Esophagus (tissue), 2 donors: ENCODE measurements around the gene ITGA11. TPM values are rescaled to one million over a fixed set of nuclear protein-coding genes. Genes with fewer than 3 reads are reported as not detected.

Experiments
- H3K27ac ChIP-seq, 2 donors: one replicate each; pipeline ENCODE4 v1.5.1; 2013; ENCODE audit warnings: low read depth in 2 of 2, mild to moderate bottlenecking in 2 of 2, inconsistent platforms in 1 of 2, low read length in 1 of 2, moderate library complexity in 1 of 2
- H3K27me3 ChIP-seq, 2 donors: one replicate each; pipeline ENCODE4 v1.6.1; 2013; ENCODE audit warnings: low read length in 2 of 2, control low read depth in 1 of 2, mild to moderate bottlenecking in 1 of 2; ENCODE audit not compliant: insufficient read depth in 2 of 2, control insufficient read depth in 1 of 2
- H3K36me3 ChIP-seq, 2 donors: one replicate each; pipeline ENCODE4 v1.6.1; 2013; ENCODE audit warnings: low read length in 1 of 2; ENCODE audit not compliant: control insufficient read depth in 2 of 2, insufficient read depth in 2 of 2
- H3K4me1 ChIP-seq, 2 donors: one replicate each; pipeline ENCODE4 v1.6.1; 2013; ENCODE audit warnings: low read length in 1 of 2; ENCODE audit not compliant: control insufficient read depth in 2 of 2, insufficient read depth in 2 of 2
- H3K4me3 ChIP-seq, 2 donors: one replicate each; pipeline ENCODE4 v1.5.1; 2013; ENCODE audit warnings: low read length in 2 of 2, mild to moderate bottlenecking in 2 of 2, low read depth in 1 of 2, moderate library complexity in 1 of 2
- H3K9me3 ChIP-seq, 2 donors: one replicate each; pipeline ENCODE4 v1.6.1; 2013; ENCODE audit warnings: mild to moderate bottlenecking in 2 of 2, low read depth in 1 of 2, low read length in 1 of 2, moderate library complexity in 1 of 2; ENCODE audit not compliant: control insufficient read depth in 2 of 2, insufficient read depth in 1 of 2
- WGBS, 2 donors: extraction: QIAGEN DNeasy Blood & Tissue Kit; methylation state at CpG; one replicate each; pipeline ENCODE4 v1.1.7; 2013; 5-methylcytosine and 5-hydroxymethylcytosine counted together
- polyA plus RNA-seq, 2 donors: library from polyadenylated mRNA; stranded (reverse); fragments of 200-250 nt; gene quantifications; one replicate each; pipeline ENCODE4 v1.2.3, GENCODE V29; 2013
- donor health status: healthy with polysubstance abuse.
- donor health status: Bipolar disorder and iron deficiency.

Gene ITGA11
- polyA plus RNA-seq, 2 donors = 0.14 to 0.45 TPM

DNA sequence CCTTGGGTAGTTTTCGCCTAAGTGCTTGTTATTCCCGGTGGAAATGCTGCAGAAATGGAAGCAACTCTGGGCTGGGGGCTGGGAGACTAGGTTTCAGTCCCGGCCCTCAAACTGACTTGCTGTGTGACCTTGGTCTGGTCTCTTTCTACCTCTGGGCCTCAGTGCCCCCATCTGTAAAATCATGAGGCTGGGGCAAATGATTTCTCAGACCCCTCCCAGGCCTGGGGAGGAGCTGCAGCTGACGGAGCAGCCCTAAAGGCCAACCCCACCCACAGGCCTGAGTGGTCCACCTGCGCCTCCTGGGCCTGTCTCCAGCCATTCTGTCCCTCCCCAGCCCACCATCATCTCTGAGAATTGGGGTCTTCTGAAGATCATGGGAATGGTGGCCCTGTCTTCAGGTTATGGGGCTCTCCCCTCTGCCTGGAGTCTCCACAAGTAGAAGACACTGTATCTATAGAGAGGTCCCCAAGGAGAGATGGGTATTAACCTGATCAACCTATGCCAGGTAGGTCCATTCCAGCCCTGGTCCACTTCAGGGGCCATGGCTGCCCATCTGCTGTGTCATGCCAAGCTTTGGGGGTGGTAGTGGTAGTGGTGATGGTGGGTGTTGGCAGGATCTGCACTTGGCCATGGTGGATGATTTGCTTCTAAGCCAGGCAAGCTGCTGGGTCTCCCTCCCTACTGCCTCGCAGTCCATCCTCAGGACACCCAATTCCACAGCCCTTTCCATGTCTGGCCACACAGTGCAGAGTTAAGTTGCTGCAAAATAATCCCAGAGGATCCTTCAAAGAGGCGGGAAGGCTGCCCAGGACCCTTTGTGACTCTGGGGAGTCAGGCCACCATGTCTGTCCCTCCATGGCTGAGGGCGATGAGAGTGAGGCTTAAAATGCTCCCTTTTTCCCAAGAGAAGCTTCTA lies 46.0 kb downstream of the ITGA11 start:
- no peaks in the 10 kb centered on the region for H3K27me3 ChIP-seq
- no peaks in the 10 kb centered on the region for H3K36me3 ChIP-seq
- WGBS, 2 donors = 83 to 90% methylated on average over 8 of the region's 8 CpGs
- no peak overlapping the region for H3K4me3 ChIP-seq
- H3K9me3 ChIP-seq = no peaks in the 10 kb centered on the region
- no peak overlapping the region for H3K27ac ChIP-seq
- H3K4me1 ChIP-seq = peaks cover 0 to 2% of the 10 kb centered on the region in 2 donors

DNA sequence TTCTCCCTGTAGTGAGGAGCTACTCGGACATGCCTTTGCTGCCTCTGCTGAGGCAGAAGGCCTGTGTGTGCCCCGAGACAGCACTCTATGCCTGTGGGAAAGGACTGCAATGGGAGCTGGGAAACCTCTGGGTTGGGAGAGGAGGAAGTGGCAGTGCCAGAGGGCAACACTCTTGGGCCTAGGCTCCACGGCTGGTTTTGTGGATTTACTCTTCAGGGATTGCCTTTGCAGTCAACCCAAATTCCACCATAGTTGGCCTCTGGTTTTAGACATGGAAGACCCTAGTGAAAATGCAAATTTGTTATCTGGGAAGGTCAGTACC lies 46.8 kb downstream of the ITGA11 start:
- no peak overlapping the region for H3K27ac ChIP-seq
- peaks cover 0 to 2% of the 10 kb centered on the region in 2 donors for H3K4me1 ChIP-seq
- no peak overlapping the region for H3K4me3 ChIP-seq
- WGBS, 2 donors = 75 to 83% methylated on average over 3 of the region's 3 CpGs
- H3K27me3 ChIP-seq = no peaks in the 10 kb centered on the region
- H3K9me3 ChIP-seq = no peaks in the 10 kb centered on the region
- no peaks in the 10 kb centered on the region for H3K36me3 ChIP-seq

GRCh38 chr15:68384451-68385239 lies 47.3 kb downstream of the ITGA11 start:
- Histone ChIP-seq H3K4me1 (peaks cover 0 to 2% of the 10 kb centered on the region in 2 donors), H3K27me3 (no peaks in the 10 kb centered on the region), H3K27ac (no peak overlapping the region), H3K4me3 (no peak overlapping the region), H3K9me3 (no peaks in the 10 kb centered on the region), H3K36me3 (no peaks in the 10 kb centered on the region)
- WGBS, 2 donors = 48 to 53% methylated on average over 9 of the region's 9 CpGs

GRCh38 chr15:68383161-68384074 lies 48.5 kb downstream of the ITGA11 start:
- Histone ChIP-seq H3K36me3 (no peaks in the 10 kb centered on the region), H3K27me3 (no peaks in the 10 kb centered on the region), H3K9me3 (no peaks in the 10 kb centered on the region), H3K4me3 (no peak overlapping the region), H3K4me1 (no peaks in the 10 kb centered on the region), H3K27ac (no peak overlapping the region)
- WGBS, 2 donors = 86 to 91% methylated on average over 12 of the region's 12 CpGs

DNA sequence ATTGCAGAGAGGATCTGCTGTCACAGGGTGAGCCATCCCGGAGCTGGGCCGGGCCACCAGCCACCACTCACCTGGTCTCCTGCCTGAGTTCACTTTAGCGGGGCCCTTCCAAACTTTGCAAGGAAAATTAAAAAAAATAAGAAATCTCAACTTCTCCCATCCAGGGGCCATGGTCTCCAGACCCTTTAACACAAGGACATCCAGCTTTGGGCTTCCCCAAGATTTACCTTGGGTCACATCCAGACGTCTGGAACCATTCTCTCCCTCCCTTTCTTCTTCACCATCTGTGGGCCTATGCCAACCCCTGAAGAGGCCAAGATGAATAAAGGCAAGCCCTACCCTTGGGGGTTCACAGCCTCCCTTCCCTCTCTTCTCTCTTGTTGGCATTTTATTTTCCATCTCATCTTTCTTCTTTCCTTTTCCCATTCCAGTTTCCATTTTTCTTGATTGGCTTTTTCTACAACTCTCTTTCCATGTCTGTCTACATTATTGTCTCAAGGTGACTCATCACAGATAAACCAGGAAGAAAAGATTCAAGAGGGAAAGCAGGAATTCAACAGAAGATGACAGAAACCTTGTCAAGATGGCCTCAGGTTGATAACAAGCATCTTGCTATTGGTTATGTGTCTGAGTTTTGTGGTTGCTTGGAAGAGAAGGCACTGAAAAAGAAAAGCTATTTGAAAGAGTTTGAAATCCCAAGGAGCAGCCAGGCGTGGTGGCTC lies 49.5 kb downstream of the ITGA11 start:
- no peak overlapping the region for H3K27ac ChIP-seq
- no peaks in the 10 kb centered on the region for H3K9me3 ChIP-seq
- H3K4me3 ChIP-seq = no peak overlapping the region
- no peaks in the 10 kb centered on the region for H3K4me1 ChIP-seq
- no peaks in the 10 kb centered on the region for H3K27me3 ChIP-seq
- H3K36me3 ChIP-seq = no peaks in the 10 kb centered on the region
- WGBS, 2 donors = 89% methylated on average over 5 of the region's 5 CpGs

GRCh38 chr15:68380456-68380855 lies 51.5 kb downstream of the ITGA11 start:
- Histone ChIP-seq H3K4me1 (no peaks in the 10 kb centered on the region), H3K9me3 (no peaks in the 10 kb centered on the region), H3K36me3 (no peaks in the 10 kb centered on the region), H3K27ac (no peak overlapping the region), H3K4me3 (no peak overlapping the region), H3K27me3 (no peaks in the 10 kb centered on the region)
- 95 to 97% methylated on average over 5 of the region's 5 CpGs for WGBS, 2 donors

- Histone ChIP-seq H3K27ac (no peak overlapping the region), H3K36me3 (no peaks in the 10 kb centered on the region), H3K9me3 (no peaks in the 10 kb centered on the region), H3K4me1 (no peaks in the 10 kb centered on the region), H3K4me3 (no peak overlapping the region), H3K27me3 (no peaks in the 10 kb centered on the region)
- WGBS, 2 donors = 71 to 72% methylated on average over 3 of the region's 3 CpGs
These were observed 52.1 kb downstream of the ITGA11 start for GRCh38 chr15:68379759-68380290.

- 87% methylated on average over 8 of the region's 8 CpGs for WGBS, 2 donors
These were observed 52.8 kb downstream of the ITGA11 start for GRCh38 chr15:68379058-68379758.

More at GRCh38 chr15:68379058-68379758, 52.8 kb downstream of the ITGA11 start:
- no peak overlapping the region for H3K27ac ChIP-seq
- no peaks in the 10 kb centered on the region for H3K4me1 ChIP-seq
- H3K36me3 ChIP-seq = no peaks in the 10 kb centered on the region
- H3K4me3 ChIP-seq = no peak overlapping the region
- no peaks in the 10 kb centered on the region for H3K9me3 ChIP-seq
- H3K27me3 ChIP-seq = no peaks in the 10 kb centered on the region
